A673 (cell line): ENCODE data around the gene EYA4.

Experiments used
- EZH2 ChIP-seq: fragments of 200-600 bp; sonication (generic); IDR thresholded peaks from 2 replicates; pipeline ENCODE4 v1.6.1; 2017; ENCODE audit warnings: borderline replicate concordance, low read depth, mild to moderate bottlenecking, mixed read lengths, antibody characterized with exemption, low read length; ENCODE audit not compliant: poor library complexity, severe bottlenecking
- TF ChIP-seq, protein P1 (sequence below): fragments of 300-800, 200-600 bp; sonication (generic); conservative IDR thresholded peaks from 2 replicates; pipeline ENCODE4 v1.5.1; 2017; ENCODE audit warnings: low read depth, mild to moderate bottlenecking, antibody characterized with exemption, low read length, moderate library complexity, mixed read lengths

GRCh38 chr6:133235221-133235620 lies 5.9 kb upstream of the EYA4 start:
- TF ChIP-seq, protein P1, sequence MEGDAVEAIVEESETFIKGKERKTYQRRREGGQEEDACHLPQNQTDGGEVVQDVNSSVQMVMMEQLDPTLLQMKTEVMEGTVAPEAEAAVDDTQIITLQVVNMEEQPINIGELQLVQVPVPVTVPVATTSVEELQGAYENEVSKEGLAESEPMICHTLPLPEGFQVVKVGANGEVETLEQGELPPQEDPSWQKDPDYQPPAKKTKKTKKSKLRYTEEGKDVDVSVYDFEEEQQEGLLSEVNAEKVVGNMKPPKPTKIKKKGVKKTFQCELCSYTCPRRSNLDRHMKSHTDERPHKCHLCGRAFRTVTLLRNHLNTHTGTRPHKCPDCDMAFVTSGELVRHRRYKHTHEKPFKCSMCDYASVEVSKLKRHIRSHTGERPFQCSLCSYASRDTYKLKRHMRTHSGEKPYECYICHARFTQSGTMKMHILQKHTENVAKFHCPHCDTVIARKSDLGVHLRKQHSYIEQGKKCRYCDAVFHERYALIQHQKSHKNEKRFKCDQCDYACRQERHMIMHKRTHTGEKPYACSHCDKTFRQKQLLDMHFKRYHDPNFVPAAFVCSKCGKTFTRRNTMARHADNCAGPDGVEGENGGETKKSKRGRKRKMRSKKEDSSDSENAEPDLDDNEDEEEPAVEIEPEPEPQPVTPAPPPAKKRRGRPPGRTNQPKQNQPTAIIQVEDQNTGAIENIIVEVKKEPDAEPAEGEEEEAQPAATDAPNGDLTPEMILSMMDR, result no peak
- TF ChIP-seq EZH2, result no peak
